ENCODE results near the gene CUL7.

The CUL7 gene

GRCh38 chr6:43077333-43077809, 23.7 kb upstream of the CUL7 start:
- DNase-seq (ENCODE audit: low read depth), result no peak

- DNase-seq (ENCODE audit: low read depth), result no peak
Measured at GRCh38 chr6:43076464-43077332, 23.0 kb upstream of the CUL7 start.

GRCh38 chr6:43075670-43076463, 22.2 kb upstream of the CUL7 start, which contains the start of gene PTK7:
Gene PTK7 (plus strand): TSS chr6:43076314. CDS start chr6:43076489, 175 bp downstream.
- no peak for DNase-seq (ENCODE audit: low read depth)

- no peak for DNase-seq (ENCODE audit: low read depth)
Measured at GRCh38 chr6:43074847-43075669, 21.4 kb upstream of the CUL7 start.

- no peak for DNase-seq (ENCODE audit: low read depth)
Measured at GRCh38 chr6:43070028-43070632, 16.5 kb upstream of the CUL7 start.

- no peak for DNase-seq (ENCODE audit: low read depth)
Measured at GRCh38 chr6:43062818-43063217, 9.2 kb upstream of the CUL7 start.

- DNase-seq (ENCODE audit: low read depth), result no peak
Measured at GRCh38 chr6:43061861-43062260, 8.2 kb upstream of the CUL7 start.

GRCh38 chr6:43060755-43061633, 7.3 kb upstream of the CUL7 start:
- no peak for DNase-seq (ENCODE audit: low read depth)

GRCh38 chr6:43060034-43060754, 6.5 kb upstream of the CUL7 start:
- no peak for DNase-seq (ENCODE audit: low read depth)

- peak; percentile 94 for DNase-seq (ENCODE audit: low read depth)
Measured at GRCh38 chr6:43059168-43060033, 5.8 kb upstream of the CUL7 start, which contains the start of the genes KLC4 and MRPL2. Gene KLC4 (plus strand): TSS chr6:43059631. CDS start chr6:43061336, 1,705 bp downstream. Gene MRPL2 (minus strand): TSS chr6:43059434. CDS start chr6:43059381, 53 bp downstream.

GRCh38 chr6:43058531-43058930, 4.9 kb upstream of the CUL7 start:
- no peak for DNase-seq (ENCODE audit: low read depth)

GRCh38 chr6:43055966-43056365, 2.3 kb upstream of the CUL7 start:
- DNase-seq (ENCODE audit: low read depth), result no peak

- DNase-seq (ENCODE audit: low read depth), result no peak
Measured at GRCh38 chr6:43054206-43054943, 724 bp upstream of the CUL7 start.

GRCh38 chr6:43052842-43053544, 658 bp downstream of the CUL7 start:
- peak; percentile 9 for DNase-seq (ENCODE audit: low read depth)

GRCh38 chr6:43052225-43052841, 1.3 kb downstream of the CUL7 start:
- DNase-seq (ENCODE audit: low read depth), result no peak

GRCh38 chr6:43050981-43051380, 2.7 kb downstream of the CUL7 start:
- DNase-seq (ENCODE audit: low read depth), result no peak

- no peak for DNase-seq (ENCODE audit: low read depth)
Measured at GRCh38 chr6:43047998-43048397, 5.7 kb downstream of the CUL7 start.
